Measurements from ENCODE around the gene SEPTIN8.

DNA sequence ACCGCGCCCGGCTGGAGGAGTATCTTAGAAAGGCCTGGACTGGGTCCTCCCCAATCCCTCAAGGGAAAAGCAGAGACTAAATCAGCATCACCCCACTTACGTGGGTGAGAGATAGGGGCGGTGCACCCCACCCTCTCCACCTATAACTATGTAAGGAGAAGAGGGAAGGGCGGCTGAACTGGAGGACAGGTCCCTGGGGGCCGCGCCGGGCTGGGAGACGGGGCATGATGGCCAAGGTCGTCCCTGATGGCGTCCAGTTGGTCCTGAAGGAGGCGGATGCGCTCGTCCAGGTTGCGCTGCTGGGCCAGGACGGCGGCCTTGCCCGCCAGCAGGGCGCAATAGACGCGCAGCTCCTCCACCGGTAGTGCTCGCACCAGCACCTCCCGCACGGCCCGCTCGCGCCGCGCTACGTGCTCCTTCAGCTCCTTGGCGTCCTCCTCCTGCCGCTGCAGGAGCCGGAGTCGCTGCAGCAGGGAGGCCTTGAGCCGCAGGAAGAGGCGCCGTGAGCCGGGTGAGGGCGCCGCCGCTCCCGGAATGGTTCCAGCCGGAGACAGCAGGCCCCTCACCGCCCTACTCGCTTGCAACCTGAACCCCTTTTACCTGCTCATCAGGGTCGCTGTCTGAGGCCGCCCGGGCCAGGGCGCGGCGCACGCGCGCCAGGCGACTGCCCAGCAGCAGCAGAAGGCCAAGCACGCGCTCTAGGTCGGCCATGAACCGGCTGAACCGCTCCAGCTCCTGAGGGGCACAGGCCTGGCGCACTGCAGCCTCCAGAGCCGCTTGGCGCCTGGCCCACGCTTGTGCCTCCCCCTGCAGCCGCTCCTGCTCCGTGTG lies 45.8 kb upstream of the SEPTIN8 start:
- TF ChIP-seq CTCF (optimal IDR thresholded peaks at IDR 0.05 in 1 of 3, IDR thresholded peaks at IDR 0.05 in 1 of 3, conservative IDR thresholded peaks at IDR 0.05 in 1 of 3; ENCODE audit: extremely low read depth in 1 of 3, insufficient read depth in 2 of 3, low read length in 3 of 3) (peak in 1 of 3 experiments; percentile 18), EZH2 (IDR thresholded peaks at IDR 0.05; ENCODE audit: low read length) (no peak)
